ENCODE results near the gene LRRC17.
"Not testable (repeated sequence)": the region's sequence is repeated elsewhere in the genome, so short reads cannot be mapped to it uniquely, and the experiment has no call there.

Gene LRRC17

DNA sequence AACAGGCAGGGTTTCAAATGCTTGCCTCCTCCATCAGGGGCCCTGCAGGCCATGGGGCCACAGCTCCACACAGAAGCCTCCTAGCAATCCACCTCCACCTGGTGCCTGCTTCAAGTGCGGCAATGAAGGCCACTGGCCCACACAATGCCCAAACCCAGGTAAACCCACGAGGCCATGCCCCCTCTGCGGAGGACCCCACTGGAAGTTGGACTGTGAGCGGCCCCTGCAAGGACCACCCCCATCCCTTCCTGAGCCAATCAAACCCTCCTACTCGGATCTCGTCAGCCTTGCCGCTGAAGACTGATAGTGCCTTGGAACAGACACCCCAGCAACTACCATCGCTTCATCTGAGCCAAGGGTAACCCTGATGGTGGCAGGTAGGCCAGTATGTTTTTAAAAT is 63.1 kb downstream of the LRRC17 start:
- TF ChIP-seq, protein P1, sequence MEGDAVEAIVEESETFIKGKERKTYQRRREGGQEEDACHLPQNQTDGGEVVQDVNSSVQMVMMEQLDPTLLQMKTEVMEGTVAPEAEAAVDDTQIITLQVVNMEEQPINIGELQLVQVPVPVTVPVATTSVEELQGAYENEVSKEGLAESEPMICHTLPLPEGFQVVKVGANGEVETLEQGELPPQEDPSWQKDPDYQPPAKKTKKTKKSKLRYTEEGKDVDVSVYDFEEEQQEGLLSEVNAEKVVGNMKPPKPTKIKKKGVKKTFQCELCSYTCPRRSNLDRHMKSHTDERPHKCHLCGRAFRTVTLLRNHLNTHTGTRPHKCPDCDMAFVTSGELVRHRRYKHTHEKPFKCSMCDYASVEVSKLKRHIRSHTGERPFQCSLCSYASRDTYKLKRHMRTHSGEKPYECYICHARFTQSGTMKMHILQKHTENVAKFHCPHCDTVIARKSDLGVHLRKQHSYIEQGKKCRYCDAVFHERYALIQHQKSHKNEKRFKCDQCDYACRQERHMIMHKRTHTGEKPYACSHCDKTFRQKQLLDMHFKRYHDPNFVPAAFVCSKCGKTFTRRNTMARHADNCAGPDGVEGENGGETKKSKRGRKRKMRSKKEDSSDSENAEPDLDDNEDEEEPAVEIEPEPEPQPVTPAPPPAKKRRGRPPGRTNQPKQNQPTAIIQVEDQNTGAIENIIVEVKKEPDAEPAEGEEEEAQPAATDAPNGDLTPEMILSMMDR (IDR thresholded peaks at IDR 0.05; ENCODE audit: low read length) = no peak
- TF ChIP-seq EZH2 (IDR thresholded peaks at IDR 0.05; ENCODE audit: borderline replicate concordance, low read length) = no peak
- no peaks in the 10 kb centered on the region for H3K36me3 ChIP-seq (ENCODE audit: insufficient read depth, low read length)
- H3K79me2 ChIP-seq (ENCODE audit: insufficient read depth, low read length) = no peaks in the 10 kb centered on the region
- H3K9me3 ChIP-seq (ENCODE audit: low read length) = no peaks in the 10 kb centered on the region
- H3K27ac ChIP-seq (ENCODE audit: low read depth, low read length, poor library complexity, severe bottlenecking) = no peak overlapping the region
- no peaks in the 10 kb centered on the region for H4K20me1 ChIP-seq (ENCODE audit: insufficient read depth, low read length)
- no peak overlapping the region for H2AFZ ChIP-seq (ENCODE audit: low read length)
- H3F3A ChIP-seq (ENCODE audit: insufficient read depth, low read length) = no peaks in the 10 kb centered on the region
- H3K4me2 ChIP-seq (ENCODE audit: low read length) = no peak overlapping the region
- no peaks in the 10 kb centered on the region for H3K4me1 ChIP-seq (ENCODE audit: insufficient read depth, low read length, severe bottlenecking)
- H3K27me3 ChIP-seq (ENCODE audit: insufficient read depth, low read length) = no peaks in the 10 kb centered on the region
- no peak overlapping the region for H3K9ac ChIP-seq (ENCODE audit: low read length)
- no peaks in the 10 kb centered on the region for H3K9me2 ChIP-seq (ENCODE audit: low read depth, low read length)
- no peak overlapping the region for H3K4me3 ChIP-seq (ENCODE audit: low read depth, low read length, poor library complexity, severe bottlenecking)

DNA sequence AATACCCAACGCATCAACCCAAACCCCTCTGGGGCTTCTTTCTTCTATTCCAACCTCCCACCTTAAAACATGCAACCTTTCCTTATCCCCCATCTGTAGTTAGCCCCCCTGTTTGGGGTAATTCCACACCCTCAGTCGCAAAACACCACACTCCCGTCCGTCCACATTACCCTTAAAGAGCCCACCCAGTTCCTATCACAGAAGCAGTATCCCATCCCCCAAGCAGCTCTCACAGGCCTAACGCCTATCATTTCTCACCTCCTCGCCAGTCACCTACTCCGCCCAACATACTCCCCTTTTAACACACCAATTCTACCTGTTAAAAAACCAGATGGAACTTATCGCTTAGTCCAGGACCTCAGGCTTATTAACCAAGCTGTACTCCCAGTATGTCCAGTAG is 63.7 kb downstream of the LRRC17 start:
- H3K4me1 ChIP-seq (ENCODE audit: insufficient read depth, low read length, severe bottlenecking) = no peaks in the 10 kb centered on the region
- no peaks in the 10 kb centered on the region for H3K9me3 ChIP-seq (ENCODE audit: low read length)
- H3K36me3 ChIP-seq (ENCODE audit: insufficient read depth, low read length) = no peaks in the 10 kb centered on the region
- H3K9me2 ChIP-seq (ENCODE audit: low read depth, low read length) = no peaks in the 10 kb centered on the region
- H3F3A ChIP-seq (ENCODE audit: insufficient read depth, low read length) = no peaks in the 10 kb centered on the region
- H3K79me2 ChIP-seq (ENCODE audit: insufficient read depth, low read length) = no peaks in the 10 kb centered on the region
- H3K27me3 ChIP-seq (ENCODE audit: insufficient read depth, low read length) = no peaks in the 10 kb centered on the region
- no peak overlapping the region for H3K9ac ChIP-seq (ENCODE audit: low read length)
- no peak overlapping the region for H3K27ac ChIP-seq (ENCODE audit: low read depth, low read length, poor library complexity, severe bottlenecking)
- no peaks in the 10 kb centered on the region for H4K20me1 ChIP-seq (ENCODE audit: insufficient read depth, low read length)
- no peak overlapping the region for H3K4me3 ChIP-seq (ENCODE audit: low read depth, low read length, poor library complexity, severe bottlenecking)
- H2AFZ ChIP-seq (ENCODE audit: low read length) = no peak overlapping the region
- TF ChIP-seq, protein P1 (IDR thresholded peaks at IDR 0.05; ENCODE audit: low read length) = no peak
- no peak for TF ChIP-seq EZH2 (IDR thresholded peaks at IDR 0.05; ENCODE audit: borderline replicate concordance, low read length)
- H3K4me2 ChIP-seq (ENCODE audit: low read length) = no peak overlapping the region

DNA sequence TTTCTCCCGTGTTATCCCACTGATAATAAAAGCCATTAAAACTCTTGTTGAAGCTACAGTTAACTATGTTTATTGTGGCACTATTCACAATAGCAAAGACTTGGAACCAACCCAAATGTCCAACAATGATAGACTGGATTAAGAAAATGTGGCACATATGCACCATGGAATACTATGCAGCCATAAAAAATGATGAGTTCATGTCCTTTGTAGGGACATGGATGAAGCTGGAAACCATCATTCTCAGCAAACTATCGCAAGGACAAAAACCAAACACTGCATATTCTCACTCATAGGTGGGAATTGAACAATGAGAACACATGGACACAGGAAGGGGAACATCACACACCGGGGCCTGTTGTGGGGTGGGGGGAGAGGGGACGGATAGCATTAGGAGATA is 64.8 kb downstream of the LRRC17 start:
- H4K20me1 ChIP-seq (ENCODE audit: insufficient read depth, low read length); H2AFZ ChIP-seq (ENCODE audit: low read length); H3F3A ChIP-seq (ENCODE audit: insufficient read depth, low read length); H3K9me2 ChIP-seq (ENCODE audit: low read depth, low read length); H3K4me3 ChIP-seq (ENCODE audit: low read depth, low read length, poor library complexity, severe bottlenecking); H3K4me1 ChIP-seq (ENCODE audit: insufficient read depth, low read length, severe bottlenecking); H3K79me2 ChIP-seq (ENCODE audit: insufficient read depth, low read length); H3K27ac ChIP-seq (ENCODE audit: low read depth, low read length, poor library complexity, severe bottlenecking); H3K4me2 ChIP-seq (ENCODE audit: low read length); H3K36me3 ChIP-seq (ENCODE audit: insufficient read depth, low read length); H3K27me3 ChIP-seq (ENCODE audit: insufficient read depth, low read length); H3K9ac ChIP-seq (ENCODE audit: low read length); H3K9me3 ChIP-seq (ENCODE audit: low read length): not testable (repeated sequence)

DNA sequence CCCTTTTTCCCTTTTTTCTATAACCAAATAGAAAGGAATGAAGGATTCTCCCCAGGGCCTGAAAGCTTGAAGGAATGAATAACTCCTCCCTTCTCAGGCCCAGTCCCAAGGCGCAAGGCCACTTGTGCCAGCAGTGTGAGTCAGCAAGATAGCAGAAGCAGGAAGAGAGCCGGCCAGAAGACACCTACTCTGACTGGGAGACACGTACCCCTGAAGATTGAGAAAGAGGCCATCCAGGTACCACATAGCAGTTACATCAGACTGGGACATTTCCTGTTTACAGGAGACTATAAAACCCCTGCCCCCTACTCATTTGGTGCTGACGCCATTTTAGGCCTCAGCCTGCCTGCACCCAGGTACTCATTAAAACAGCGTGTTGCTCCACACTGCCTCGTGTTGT is 65.5 kb downstream of the LRRC17 start:
- H4K20me1 ChIP-seq (ENCODE audit: insufficient read depth, low read length) = no peaks in the 10 kb centered on the region
- H2AFZ ChIP-seq (ENCODE audit: low read length) = no peak overlapping the region
- no peaks in the 10 kb centered on the region for H3F3A ChIP-seq (ENCODE audit: insufficient read depth, low read length)
- no peak overlapping the region for H3K4me2 ChIP-seq (ENCODE audit: low read length)
- H3K9me3 ChIP-seq (ENCODE audit: low read length) = no peaks in the 10 kb centered on the region
- no peaks in the 10 kb centered on the region for H3K27me3 ChIP-seq (ENCODE audit: insufficient read depth, low read length)
- H3K27ac ChIP-seq (ENCODE audit: low read depth, low read length, poor library complexity, severe bottlenecking) = no peak overlapping the region
- no peak overlapping the region for H3K9ac ChIP-seq (ENCODE audit: low read length)
- no peaks in the 10 kb centered on the region for H3K4me1 ChIP-seq (ENCODE audit: insufficient read depth, low read length, severe bottlenecking)
- H3K79me2 ChIP-seq (ENCODE audit: insufficient read depth, low read length) = no peaks in the 10 kb centered on the region
- H3K4me3 ChIP-seq (ENCODE audit: low read depth, low read length, poor library complexity, severe bottlenecking) = no peak overlapping the region
- TF ChIP-seq EZH2 (IDR thresholded peaks at IDR 0.05; ENCODE audit: borderline replicate concordance, low read length) = no peak
- TF ChIP-seq, protein P1 (IDR thresholded peaks at IDR 0.05; ENCODE audit: low read length) = no peak
- no peaks in the 10 kb centered on the region for H3K36me3 ChIP-seq (ENCODE audit: insufficient read depth, low read length)
- H3K9me2 ChIP-seq (ENCODE audit: low read depth, low read length) = no peaks in the 10 kb centered on the region
